Measurements from ENCODE around the gene PRKCSH. TPM values are rescaled to one million over a fixed set of nuclear protein-coding genes. Genes with fewer than 3 reads are reported as not detected.

The PRKCSH gene, protein sequence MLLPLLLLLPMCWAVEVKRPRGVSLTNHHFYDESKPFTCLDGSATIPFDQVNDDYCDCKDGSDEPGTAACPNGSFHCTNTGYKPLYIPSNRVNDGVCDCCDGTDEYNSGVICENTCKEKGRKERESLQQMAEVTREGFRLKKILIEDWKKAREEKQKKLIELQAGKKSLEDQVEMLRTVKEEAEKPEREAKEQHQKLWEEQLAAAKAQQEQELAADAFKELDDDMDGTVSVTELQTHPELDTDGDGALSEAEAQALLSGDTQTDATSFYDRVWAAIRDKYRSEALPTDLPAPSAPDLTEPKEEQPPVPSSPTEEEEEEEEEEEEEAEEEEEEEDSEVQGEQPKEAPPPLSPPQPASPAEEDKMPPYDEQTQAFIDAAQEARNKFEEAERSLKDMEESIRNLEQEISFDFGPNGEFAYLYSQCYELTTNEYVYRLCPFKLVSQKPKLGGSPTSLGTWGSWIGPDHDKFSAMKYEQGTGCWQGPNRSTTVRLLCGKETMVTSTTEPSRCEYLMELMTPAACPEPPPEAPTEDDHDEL
- total RNA-seq: 309 to 330 TPM (median 318 TPM) in 3 replicates
- long read RNA-seq, partial matches to known transcripts: 20 of 45 reads
- long read RNA-seq, other reads (novel, unspliced or antisense): 22 of 45 reads

DNA sequence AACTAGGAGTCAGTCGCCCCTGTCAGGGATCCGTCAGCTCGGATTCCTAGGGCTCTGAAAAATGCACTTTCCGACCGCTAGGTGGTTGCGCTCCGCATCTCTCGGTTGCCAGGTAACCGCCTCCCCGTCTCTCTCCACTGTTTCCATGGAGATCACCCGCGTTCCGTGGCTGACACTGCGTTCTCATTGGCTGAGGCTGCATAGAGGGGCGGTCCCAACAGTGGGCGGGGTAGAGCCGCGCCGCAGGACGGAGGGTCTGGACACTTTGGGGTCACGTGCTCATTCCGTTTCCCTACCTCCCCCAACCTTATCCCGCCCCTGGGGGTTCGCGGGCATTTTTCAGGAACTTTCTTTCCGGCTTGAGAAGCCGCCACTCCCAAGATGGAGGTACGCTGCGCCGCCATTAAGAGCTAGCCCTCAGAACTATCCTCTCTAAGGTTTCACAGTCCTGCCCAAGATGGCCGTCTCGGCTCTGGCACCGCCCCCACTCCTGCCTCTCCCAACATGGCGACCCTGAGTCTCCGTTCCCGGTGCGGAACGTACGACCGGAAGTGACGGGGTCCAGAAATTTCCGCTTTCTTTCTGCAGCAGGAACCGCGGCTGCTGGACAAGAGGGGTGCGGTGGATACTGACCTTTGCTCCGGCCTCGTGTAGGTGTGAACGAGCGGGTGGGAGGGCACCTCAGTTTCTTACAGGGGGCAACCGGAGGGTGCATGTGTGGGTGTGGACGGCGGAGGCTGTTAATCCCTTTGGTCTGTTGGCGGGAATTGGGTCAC, at the start of gene PRKCSH, which contains the start of gene ODAD3:
Gene PRKCSH (plus strand): TSS at position 579 of the 776 bp plus-strand sequence. CDS start 483 bp downstream, outside the sequence.
Gene ODAD3 (minus strand): TSS at position 65 of the 776 bp plus-strand sequence. CDS start 105 bp downstream, outside the sequence.
- DNase-seq (ENCODE audit: low spot score): peak; percentile 100
- Mint-ChIP-seq H3K36me3 (ENCODE audit: low read depth) (peaks cover 2% of the 10 kb centered on the region), H3K27me3 (ENCODE audit: low read depth) (no peaks in the 10 kb centered on the region), H3K9me3 (ENCODE audit: low read depth) (no peaks in the 10 kb centered on the region), H3K27ac (ENCODE audit: unreplicated experiment) (peak within 1 kb of the TSS; percentile 96), H3K4me1 (ENCODE audit: low read depth) (peaks cover 21% of the 10 kb centered on the region), H3K4me3 (ENCODE audit: unreplicated experiment) (peak within 1 kb of the TSS; percentile 100)
- TF ChIP-seq, protein P1, sequence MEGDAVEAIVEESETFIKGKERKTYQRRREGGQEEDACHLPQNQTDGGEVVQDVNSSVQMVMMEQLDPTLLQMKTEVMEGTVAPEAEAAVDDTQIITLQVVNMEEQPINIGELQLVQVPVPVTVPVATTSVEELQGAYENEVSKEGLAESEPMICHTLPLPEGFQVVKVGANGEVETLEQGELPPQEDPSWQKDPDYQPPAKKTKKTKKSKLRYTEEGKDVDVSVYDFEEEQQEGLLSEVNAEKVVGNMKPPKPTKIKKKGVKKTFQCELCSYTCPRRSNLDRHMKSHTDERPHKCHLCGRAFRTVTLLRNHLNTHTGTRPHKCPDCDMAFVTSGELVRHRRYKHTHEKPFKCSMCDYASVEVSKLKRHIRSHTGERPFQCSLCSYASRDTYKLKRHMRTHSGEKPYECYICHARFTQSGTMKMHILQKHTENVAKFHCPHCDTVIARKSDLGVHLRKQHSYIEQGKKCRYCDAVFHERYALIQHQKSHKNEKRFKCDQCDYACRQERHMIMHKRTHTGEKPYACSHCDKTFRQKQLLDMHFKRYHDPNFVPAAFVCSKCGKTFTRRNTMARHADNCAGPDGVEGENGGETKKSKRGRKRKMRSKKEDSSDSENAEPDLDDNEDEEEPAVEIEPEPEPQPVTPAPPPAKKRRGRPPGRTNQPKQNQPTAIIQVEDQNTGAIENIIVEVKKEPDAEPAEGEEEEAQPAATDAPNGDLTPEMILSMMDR (IDR thresholded peaks at IDR 0.05): peak; percentile 89

DNA sequence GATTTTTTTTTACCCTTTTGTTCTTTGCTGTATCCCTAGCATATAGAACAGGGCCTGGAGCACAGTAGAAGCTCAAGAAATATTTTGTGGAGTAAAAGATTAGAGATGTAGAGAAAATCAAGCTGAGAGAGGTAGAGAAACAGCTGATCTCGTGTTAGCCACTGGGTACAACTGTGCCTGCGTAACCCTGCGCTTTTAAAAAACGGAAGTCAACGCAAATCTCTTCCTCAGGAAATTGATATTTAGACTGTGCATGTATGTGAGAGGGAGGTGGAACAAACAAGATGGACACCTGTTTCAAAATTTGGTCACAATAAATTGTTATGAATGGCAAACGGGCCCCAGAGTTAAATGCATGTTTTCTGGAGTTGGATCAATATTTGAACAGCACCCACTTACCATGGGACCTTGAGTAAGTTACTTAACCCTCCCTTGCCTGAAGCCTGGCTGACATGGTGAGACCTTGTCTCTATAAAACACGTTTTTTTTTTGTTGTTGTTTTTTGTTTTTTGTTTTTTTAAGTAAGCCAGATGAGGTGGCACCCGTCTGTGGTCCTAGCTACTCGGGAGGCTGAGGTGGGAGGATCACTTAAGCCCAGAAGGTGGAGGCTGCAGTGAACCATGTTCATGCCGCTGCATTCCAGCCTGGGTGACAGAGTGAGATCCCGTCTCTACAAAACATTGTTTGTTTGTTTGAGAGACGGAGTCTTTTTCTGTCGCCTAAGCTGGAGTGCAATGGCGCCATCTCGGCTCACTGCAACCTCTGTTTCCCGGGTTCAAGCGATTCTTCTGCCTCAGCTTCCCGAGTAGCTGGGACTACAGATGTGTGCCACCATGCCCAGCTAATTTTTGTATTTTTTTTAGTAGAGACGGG, 48.0 kb upstream of the PRKCSH start:
- H3K27ac Mint-ChIP-seq (ENCODE audit: unreplicated experiment): no peak overlapping the region
- TF ChIP-seq, protein P1 (IDR thresholded peaks at IDR 0.05): no peak
- H3K9me3 Mint-ChIP-seq (ENCODE audit: low read depth): peaks cover 3% of the 10 kb centered on the region
- H3K36me3 Mint-ChIP-seq (ENCODE audit: low read depth): no peaks in the 10 kb centered on the region
- peaks cover 10% of the 10 kb centered on the region for H3K4me1 Mint-ChIP-seq (ENCODE audit: low read depth)
- H3K4me3 Mint-ChIP-seq (ENCODE audit: unreplicated experiment): no peak overlapping the region
- DNase-seq (ENCODE audit: low spot score): no peak
- peaks cover 5% of the 10 kb centered on the region for H3K27me3 Mint-ChIP-seq (ENCODE audit: low read depth)

DNA sequence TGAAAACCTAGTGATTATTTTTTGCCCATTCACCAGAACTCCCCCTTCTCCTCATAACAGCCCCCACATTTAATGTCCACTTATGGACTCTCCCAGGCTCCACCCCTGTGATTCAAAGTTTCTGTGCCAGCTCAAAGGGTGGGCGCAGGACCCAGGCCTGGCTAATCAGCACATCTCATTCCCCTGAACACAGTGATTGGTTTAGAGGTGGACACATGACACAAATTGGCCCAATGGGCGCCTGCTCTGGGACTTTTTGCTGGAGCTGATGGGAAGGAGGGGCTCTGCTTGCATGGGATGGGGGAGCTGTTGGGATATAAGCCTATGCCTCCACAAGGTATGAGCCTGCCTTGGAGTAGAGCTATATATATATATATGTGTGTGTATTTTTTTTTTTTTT, 45.1 kb upstream of the PRKCSH start:
- Mint-ChIP-seq H3K36me3 (ENCODE audit: low read depth) (no peaks in the 10 kb centered on the region), H3K9me3 (ENCODE audit: low read depth) (peaks cover 3% of the 10 kb centered on the region), H3K4me1 (ENCODE audit: low read depth) (no peaks in the 10 kb centered on the region), H3K27ac (ENCODE audit: unreplicated experiment) (no peak overlapping the region), H3K4me3 (ENCODE audit: unreplicated experiment) (no peak overlapping the region), H3K27me3 (ENCODE audit: low read depth) (peaks cover 12% of the 10 kb centered on the region)
- DNase-seq (ENCODE audit: low spot score): no peak
- TF ChIP-seq, protein P1 (IDR thresholded peaks at IDR 0.05): no peak

DNA sequence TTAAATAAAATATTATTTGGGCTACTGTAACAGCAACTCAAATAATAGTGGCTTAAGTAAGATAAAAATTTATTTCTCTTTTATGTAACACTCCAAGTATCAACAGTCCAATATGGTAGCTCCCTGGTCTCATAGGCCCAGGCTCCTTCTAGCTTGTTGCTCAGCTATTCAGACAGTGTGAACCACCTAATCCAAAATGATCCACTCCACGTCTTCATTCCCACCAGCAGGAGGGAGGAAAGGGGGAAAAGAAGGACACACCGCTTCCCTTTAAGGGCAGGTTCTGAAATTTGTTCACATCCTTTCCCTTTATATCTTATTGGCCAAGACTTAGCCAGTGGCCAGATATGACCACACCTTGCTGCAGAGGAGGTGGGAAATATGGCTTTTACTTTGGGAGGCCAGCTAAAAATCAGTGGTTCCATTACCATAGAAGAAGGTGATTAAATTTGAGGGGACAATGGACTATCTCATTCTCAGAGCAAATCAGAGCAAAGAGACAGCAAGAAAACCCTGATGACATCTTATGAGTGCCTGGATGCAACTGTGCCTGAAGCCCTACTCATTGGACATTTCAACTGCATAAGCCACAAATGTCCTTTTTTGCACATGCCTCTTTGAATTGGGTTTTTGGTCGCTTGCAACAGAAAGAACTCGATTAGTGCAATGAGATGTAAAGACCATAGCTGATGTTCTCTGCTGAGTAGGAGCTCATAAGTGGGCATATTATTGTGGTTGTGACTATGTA, 44.3 kb upstream of the PRKCSH start:
- no peak for DNase-seq (ENCODE audit: low spot score)
- no peak overlapping the region for H3K4me3 Mint-ChIP-seq (ENCODE audit: unreplicated experiment)
- H3K36me3 Mint-ChIP-seq (ENCODE audit: low read depth): no peaks in the 10 kb centered on the region
- no peak overlapping the region for H3K27ac Mint-ChIP-seq (ENCODE audit: unreplicated experiment)
- TF ChIP-seq, protein P1 (IDR thresholded peaks at IDR 0.05): no peak
- H3K4me1 Mint-ChIP-seq (ENCODE audit: low read depth): no peaks in the 10 kb centered on the region
- H3K27me3 Mint-ChIP-seq (ENCODE audit: low read depth): peaks cover 12% of the 10 kb centered on the region
- H3K9me3 Mint-ChIP-seq (ENCODE audit: low read depth): peaks cover 3% of the 10 kb centered on the region

All from chondrocyte (in vitro differentiated cells).